HEK293 (cell line): Measurements from ENCODE around the gene JAKMIP1.

Source experiments
- CTCF ChIP-seq: fragments of 450-650 bp; formaldehyde crosslinking; IDR thresholded peaks from 2 replicates; pipeline ENCODE4 v1.5.1; 2016; ENCODE audit warnings: missing biosample characterization, missing genetic modification characterization
- KLF17 ChIP-seq: fragments of 450-650 bp; formaldehyde crosslinking; IDR thresholded peaks from 2 replicates; pipeline ENCODE4 v1.5.1; 2016; ENCODE audit warnings: missing biosample characterization, missing genetic modification characterization
- KLF9 ChIP-seq: fragments of 450-650 bp; formaldehyde crosslinking; IDR thresholded peaks from 2 replicates; pipeline ENCODE4 v1.5.1; 2016; ENCODE audit warnings: missing biosample characterization, missing genetic modification characterization, low read depth
- YY1 ChIP-seq: fragments of 450-650 bp; formaldehyde crosslinking; IDR thresholded peaks from 2 replicates; pipeline ENCODE4 v1.5.1; 2018; ENCODE audit warnings: missing biosample characterization, missing genetic modification characterization
- ZBTB21 ChIP-seq: fragments of 450-650 bp; formaldehyde crosslinking; IDR thresholded peaks from 2 replicates; pipeline ENCODE4 v1.5.1; 2017; ENCODE audit warnings: missing biosample characterization, missing genetic modification characterization
- ZBTB8A ChIP-seq: fragments of 450-650 bp; formaldehyde crosslinking; IDR thresholded peaks from 2 replicates; pipeline ENCODE4 v1.5.1; 2016; ENCODE audit warnings: missing biosample characterization, missing genetic modification characterization
- ZFP37 ChIP-seq: fragments of 450-650 bp; formaldehyde crosslinking; IDR thresholded peaks from 2 replicates; pipeline ENCODE4 v1.5.1; 2016; ENCODE audit warnings: missing biosample characterization, missing genetic modification characterization
- ZNF24 ChIP-seq: fragments of 450-650 bp; formaldehyde crosslinking; IDR thresholded peaks from 2 replicates; pipeline ENCODE4 v1.5.1; 2016; ENCODE audit warnings: missing biosample characterization, missing genetic modification characterization
- ZNF280D ChIP-seq: fragments of 450-650 bp; formaldehyde crosslinking; IDR thresholded peaks from 2 replicates; pipeline ENCODE4 v1.5.1; 2016; ENCODE audit warnings: missing biosample characterization, missing genetic modification characterization
- ZNF544 ChIP-seq: fragments of 450-650 bp; formaldehyde crosslinking; IDR thresholded peaks from 2 replicates; pipeline ENCODE4 v1.5.0; 2017; ENCODE audit warnings: missing biosample characterization, missing genetic modification characterization
- ZNF639 ChIP-seq: fragments of 450-650 bp; formaldehyde crosslinking; IDR thresholded peaks from 2 replicates; pipeline ENCODE4 v1.5.1; 2016; ENCODE audit warnings: missing biosample characterization, missing genetic modification characterization
- ZNF670 ChIP-seq: fragments of 450-650 bp; formaldehyde crosslinking; IDR thresholded peaks from 2 replicates; pipeline ENCODE4 v1.5.1; 2016; ENCODE audit warnings: missing biosample characterization, missing genetic modification characterization, low read depth
- ZNF776 ChIP-seq: fragments of 450-650 bp; formaldehyde crosslinking; IDR thresholded peaks from 2 replicates; pipeline ENCODE4 v1.5.0; 2017; ENCODE audit warnings: missing biosample characterization, missing genetic modification characterization, borderline replicate concordance
- ZSCAN4 ChIP-seq: fragments of 450-650 bp; formaldehyde crosslinking; IDR thresholded peaks from 2 replicates; pipeline ENCODE4 v1.5.1; 2017; ENCODE audit warnings: missing biosample characterization, missing genetic modification characterization

- no peak for TF ChIP-seq ZNF670 (tag by site-specific recombination)
- no peak for TF ChIP-seq CTCF
- no peak for TF ChIP-seq KLF17 (tag by site-specific recombination)
- no peak for TF ChIP-seq ZNF544 (tag by site-specific recombination)
- no peak for TF ChIP-seq ZNF776 (tag by site-specific recombination)
- no peak for TF ChIP-seq KLF9 (tag by site-specific recombination)
- TF ChIP-seq ZBTB8A (tag by site-specific recombination), result no peak
- no peak for TF ChIP-seq ZNF639 (tag by site-specific recombination)
- no peak for TF ChIP-seq ZFP37 (tag by site-specific recombination)
- TF ChIP-seq ZNF24 (tag by site-specific recombination), result no peak
- no peak for TF ChIP-seq ZSCAN4 (tag by site-specific recombination)
- no peak for TF ChIP-seq ZBTB21 (tag by site-specific recombination)
- no peak for TF ChIP-seq YY1
- no peak for TF ChIP-seq ZNF280D (tag by site-specific recombination)
Observed at GRCh38 chr4:6001680-6002491, 198.5 kb downstream of the JAKMIP1 start.
